Glutamatergic neuron (in vitro differentiated cells): Measurements from ENCODE around the gene ZKSCAN5. TPM values are rescaled to one million over a fixed set of nuclear protein-coding genes. Genes with fewer than 3 reads are reported as not detected.

Experiments
- DNase-seq: peaks from one replicate; pipeline ENCODE4 v3.0.0; 2022
- H3K27ac Mint-ChIP-seq: one replicate; pipeline ENCODE4 v1.8.0; 2020; ENCODE audit warnings: mild to moderate bottlenecking, mixed read lengths, inconsistent platforms; ENCODE audit not compliant: unreplicated experiment
- H3K27me3 Mint-ChIP-seq: one replicate; pipeline ENCODE4 v1.8.0; 2020; ENCODE audit warnings: mild to moderate bottlenecking, moderate library complexity, mixed read lengths, inconsistent platforms; ENCODE audit not compliant: unreplicated experiment
- H3K36me3 Mint-ChIP-seq: one replicate; pipeline ENCODE4 v1.8.0; 2020; ENCODE audit warnings: mild to moderate bottlenecking, mixed read lengths, inconsistent platforms; ENCODE audit not compliant: unreplicated experiment
- H3K4me1 Mint-ChIP-seq: one replicate; pipeline ENCODE4 v1.8.0; 2020; ENCODE audit warnings: mild to moderate bottlenecking, low read depth, mixed read lengths, inconsistent platforms; ENCODE audit not compliant: unreplicated experiment
- H3K4me3 Mint-ChIP-seq: one replicate; pipeline ENCODE4 v1.8.0; 2020; ENCODE audit warnings: mild to moderate bottlenecking, mixed read lengths, inconsistent platforms; ENCODE audit not compliant: unreplicated experiment
- H3K9me3 Mint-ChIP-seq: one replicate; pipeline ENCODE4 v1.8.0; 2020; ENCODE audit warnings: mild to moderate bottlenecking, moderate library complexity, mixed read lengths, inconsistent platforms; ENCODE audit not compliant: unreplicated experiment
- total RNA-seq: library from RNA; stranded (reverse); fragmentation: NEBNext Ultra II Directional; extraction: Animal tissue kit (Norgen Biotek cat#: 25700); gene quantifications from one replicate; pipeline ENCODE4 v1.2.1, GENCODE V29; 2021; ENCODE audit not compliant: unreplicated experiment
- TF ChIP-seq, protein P1 (sequence below): fragments of 200-600 bp; sonication (generic); IDR thresholded peaks from one replicate; pipeline ENCODE4 v1.5.0; 2021; ENCODE audit not compliant: partially characterized antibody, unreplicated experiment

The ZKSCAN5 gene
- total RNA-seq, 1 donor from 2014 or later = 18.7 TPM

GRCh38 chr7:99558306-99559174, 54.1 kb downstream of the ZKSCAN5 start, which contains the start of gene ZNF655:
TSS of gene ZNF655 (plus strand) at chr7:99558642. CDS start at chr7:99560560, 1,918 bp downstream.
- DNase-seq = peak; percentile 99
- Mint-ChIP-seq H3K9me3 (peaks cover 14% of the 10 kb centered on the region), H3K27me3 (peaks cover 11% of the 10 kb centered on the region), H3K4me3 (peak within 1 kb of the TSS; percentile 97), H3K36me3 (peaks cover 10% of the 10 kb centered on the region), H3K4me1 (peaks cover 8% of the 10 kb centered on the region), H3K27ac (peak within 1 kb of the TSS; percentile 100)
- TF ChIP-seq, protein P1, sequence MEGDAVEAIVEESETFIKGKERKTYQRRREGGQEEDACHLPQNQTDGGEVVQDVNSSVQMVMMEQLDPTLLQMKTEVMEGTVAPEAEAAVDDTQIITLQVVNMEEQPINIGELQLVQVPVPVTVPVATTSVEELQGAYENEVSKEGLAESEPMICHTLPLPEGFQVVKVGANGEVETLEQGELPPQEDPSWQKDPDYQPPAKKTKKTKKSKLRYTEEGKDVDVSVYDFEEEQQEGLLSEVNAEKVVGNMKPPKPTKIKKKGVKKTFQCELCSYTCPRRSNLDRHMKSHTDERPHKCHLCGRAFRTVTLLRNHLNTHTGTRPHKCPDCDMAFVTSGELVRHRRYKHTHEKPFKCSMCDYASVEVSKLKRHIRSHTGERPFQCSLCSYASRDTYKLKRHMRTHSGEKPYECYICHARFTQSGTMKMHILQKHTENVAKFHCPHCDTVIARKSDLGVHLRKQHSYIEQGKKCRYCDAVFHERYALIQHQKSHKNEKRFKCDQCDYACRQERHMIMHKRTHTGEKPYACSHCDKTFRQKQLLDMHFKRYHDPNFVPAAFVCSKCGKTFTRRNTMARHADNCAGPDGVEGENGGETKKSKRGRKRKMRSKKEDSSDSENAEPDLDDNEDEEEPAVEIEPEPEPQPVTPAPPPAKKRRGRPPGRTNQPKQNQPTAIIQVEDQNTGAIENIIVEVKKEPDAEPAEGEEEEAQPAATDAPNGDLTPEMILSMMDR = no peak

DNA sequence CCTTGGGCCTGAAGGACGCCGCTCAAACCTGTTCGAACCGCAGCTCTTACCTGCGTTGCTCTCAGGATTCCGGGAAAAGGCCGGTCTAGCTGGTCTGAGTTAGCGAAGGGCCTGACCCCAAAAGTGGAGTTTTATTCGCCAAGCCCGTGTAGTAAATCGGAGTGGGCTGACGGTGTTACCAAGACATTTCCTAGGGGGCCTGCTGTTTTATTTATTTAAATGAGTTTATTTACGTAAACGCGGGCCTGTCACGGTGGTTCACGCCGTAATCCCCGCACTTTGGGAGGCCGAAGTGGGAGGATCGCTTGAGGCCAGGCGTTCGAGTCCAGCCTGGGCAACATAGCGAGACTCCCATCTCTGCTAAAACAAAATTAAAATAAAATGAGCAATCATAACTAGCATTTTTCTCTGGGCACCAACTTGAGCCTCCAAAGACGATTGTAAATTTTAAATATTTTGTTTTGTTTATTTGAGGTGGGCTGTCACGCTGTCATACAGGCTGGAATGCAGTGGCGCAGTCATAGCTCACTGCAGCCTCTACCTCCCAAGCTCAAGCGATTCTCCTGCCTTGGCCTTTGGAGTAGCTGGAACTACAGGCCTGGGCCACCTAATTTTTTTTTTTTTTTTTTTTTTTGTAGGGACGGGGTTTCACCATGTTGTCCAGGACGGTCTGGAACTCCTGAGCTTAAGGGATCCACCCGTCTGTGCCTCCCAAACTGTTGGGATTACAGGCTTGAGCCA, 54.9 kb downstream of the ZKSCAN5 start:
- H3K27me3 Mint-ChIP-seq = peaks cover 15% of the 10 kb centered on the region
- peaks cover 10% of the 10 kb centered on the region for H3K36me3 Mint-ChIP-seq
- no peak for DNase-seq
- TF ChIP-seq, protein P1 = no peak
- peak overlapping the region; percentile 100 for H3K27ac Mint-ChIP-seq
- H3K4me3 Mint-ChIP-seq = peak overlapping the region; percentile 97
- H3K9me3 Mint-ChIP-seq = peaks cover 14% of the 10 kb centered on the region
- peaks cover 8% of the 10 kb centered on the region for H3K4me1 Mint-ChIP-seq

DNA sequence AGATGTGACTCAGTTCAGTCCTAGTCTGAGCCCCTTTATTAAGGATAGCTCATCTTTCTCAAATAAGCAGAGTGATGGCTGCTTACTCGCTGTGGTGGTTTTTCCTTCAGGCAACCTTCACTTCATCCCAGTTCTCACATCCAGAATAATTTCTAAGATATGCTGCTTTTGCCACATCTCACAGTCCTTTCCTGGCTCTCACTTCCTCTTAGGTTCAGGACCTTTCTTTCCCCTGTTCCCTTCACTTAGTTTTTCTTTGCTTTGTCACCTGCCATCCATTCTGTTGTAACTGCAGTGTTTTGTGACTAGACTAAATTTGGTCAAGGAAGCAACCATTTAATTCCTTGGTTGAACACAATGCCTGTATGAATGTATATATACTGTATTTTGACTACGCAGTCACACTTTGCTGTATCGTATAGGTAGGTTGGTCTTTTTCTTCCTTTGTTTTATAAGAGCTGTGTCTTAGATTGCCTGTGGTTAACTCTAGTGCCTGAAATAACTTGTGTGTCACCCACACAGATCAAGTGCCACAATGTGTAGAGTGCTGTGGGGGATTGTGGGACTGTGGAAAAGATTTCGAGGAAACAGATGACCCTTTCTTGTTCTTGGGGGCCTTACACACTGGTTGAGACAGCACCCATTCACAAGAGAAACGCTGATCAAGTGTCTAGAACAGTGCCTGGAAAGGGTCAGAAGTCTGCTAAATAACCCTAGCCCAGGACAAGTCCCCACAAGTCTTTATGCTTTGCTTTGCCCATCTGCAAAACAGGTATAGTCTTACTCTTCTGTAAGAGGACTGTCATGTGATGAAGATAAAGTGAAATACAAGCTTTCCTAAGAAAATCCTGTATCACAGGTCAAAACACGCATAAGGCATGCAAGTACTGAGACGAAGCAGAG, 56.6 kb downstream of the ZKSCAN5 start:
- peak overlapping the region; percentile 89 for H3K27ac Mint-ChIP-seq
- peaks cover 10% of the 10 kb centered on the region for H3K36me3 Mint-ChIP-seq
- no peak overlapping the region for H3K4me3 Mint-ChIP-seq
- H3K27me3 Mint-ChIP-seq = peaks cover 19% of the 10 kb centered on the region
- peaks cover 8% of the 10 kb centered on the region for H3K4me1 Mint-ChIP-seq
- TF ChIP-seq, protein P1 = no peak
- H3K9me3 Mint-ChIP-seq = peaks cover 14% of the 10 kb centered on the region
- no peak for DNase-seq

GRCh38 chr7:99561737-99562051, 57.2 kb downstream of the ZKSCAN5 start:
- Mint-ChIP-seq H3K9me3 (peaks cover 14% of the 10 kb centered on the region), H3K4me3 (no peak overlapping the region), H3K27ac (no peak overlapping the region), H3K36me3 (peaks cover 10% of the 10 kb centered on the region), H3K27me3 (peaks cover 19% of the 10 kb centered on the region), H3K4me1 (peaks cover 8% of the 10 kb centered on the region)
- TF ChIP-seq, protein P1 = no peak
- DNase-seq = no peak
